OCI-LY1 (cell line): ENCODE results near the gene WNT9B.
A peak's percentile ranks its signal among the peaks of the same experiment; 100 is the strongest.

Experiments used
- H2AFZ ChIP-seq: fragments of 200-600 bp; sonication (generic), shearing (Covaris generic); 2 replicates; pipeline ENCODE4 v1.6.0; 2014; ENCODE audit warnings: antibody characterized with exemption, mild to moderate bottlenecking, low read length
- H3F3A ChIP-seq: fragments of 200-600 bp; sonication (generic), shearing (Covaris generic); 2 replicates; pipeline ENCODE4 v1.6.0; 2014; ENCODE audit warnings: mild to moderate bottlenecking, antibody characterized with exemption, low read length, moderate library complexity; ENCODE audit not compliant: insufficient read depth
- H3K27ac ChIP-seq: fragments of 200-600 bp; sonication (generic); 2 replicates; pipeline ENCODE4 v1.5.1; 2014; ENCODE audit warnings: low read length, mixed run types, mild to moderate bottlenecking, low read depth; ENCODE audit not compliant: poor library complexity, severe bottlenecking
- H3K27me3 ChIP-seq: fragments of 200-600 bp; sonication (generic); 2 replicates; pipeline ENCODE4 v1.6.0; 2014; ENCODE audit warnings: antibody characterized with exemption, mild to moderate bottlenecking, low read length, moderate library complexity; ENCODE audit not compliant: insufficient read depth
- H3K36me3 ChIP-seq: fragments of 200-600 bp; sonication (generic); 2 replicates; pipeline ENCODE4 v1.6.1; 2014; ENCODE audit warnings: mild to moderate bottlenecking, antibody characterized with exemption, low read length, moderate library complexity, mixed read lengths; ENCODE audit not compliant: insufficient read depth
- H3K4me1 ChIP-seq: fragments of 200-600 bp; sonication (generic); 2 replicates; pipeline ENCODE4 v1.5.1; 2014; ENCODE audit warnings: mild to moderate bottlenecking, low read length, moderate library complexity; ENCODE audit not compliant: insufficient read depth, severe bottlenecking
- H3K4me2 ChIP-seq: fragments of 200-600 bp; sonication (generic), shearing (Covaris generic); 2 replicates; pipeline ENCODE4 v1.6.1; 2014; ENCODE audit warnings: low read length
- H3K4me3 ChIP-seq: fragments of 200-600 bp; sonication (generic); 2 replicates; pipeline ENCODE4 v1.5.1; 2014; ENCODE audit warnings: low read length, low read depth, mild to moderate bottlenecking, mixed read lengths; ENCODE audit not compliant: poor library complexity, severe bottlenecking
- H3K79me2 ChIP-seq: fragments of 200-600 bp; shearing (Covaris generic); 2 replicates; pipeline ENCODE4 v1.6.1; 2016; ENCODE audit warnings: mixed run types, low read length, mixed read lengths; ENCODE audit not compliant: insufficient read depth
- H3K9ac ChIP-seq: fragments of 200-600 bp; sonication (generic), shearing (Covaris generic); 2 replicates; pipeline ENCODE4 v1.6.1; 2014; ENCODE audit warnings: mild to moderate bottlenecking, low read length, mixed read lengths
- H3K9me2 ChIP-seq: fragments of 200-600 bp; sonication (generic), shearing (Covaris generic); 2 replicates; pipeline ENCODE4 v1.6.1; 2014; ENCODE audit warnings: low read depth, mild to moderate bottlenecking, low read length, mixed read lengths
- H3K9me3 ChIP-seq: fragments of 200-600 bp; shearing (Covaris generic); 2 replicates; pipeline ENCODE4 v1.6.1; 2014; ENCODE audit warnings: low read length, mixed read lengths
- H4K20me1 ChIP-seq: fragments of 200-600 bp; sonication (generic), shearing (Covaris generic); 2 replicates; pipeline ENCODE4 v1.6.0; 2016; ENCODE audit warnings: mild to moderate bottlenecking, low read length; ENCODE audit not compliant: insufficient read depth
- EZH2 ChIP-seq: fragments of 200-600 bp; sonication (generic), shearing (Covaris generic); IDR thresholded peaks from 2 replicates; pipeline ENCODE4 v1.8.0; 2017; ENCODE audit warnings: borderline replicate concordance, mixed run types, mild to moderate bottlenecking, antibody characterized with exemption, low read length, moderate library complexity, mixed read lengths
- TF ChIP-seq, protein P1 (sequence below): fragments of 200-600 bp; sonication (generic), shearing (Covaris generic); IDR thresholded peaks from 2 replicates; pipeline ENCODE4 v1.5.1; 2017; ENCODE audit warnings: mild to moderate bottlenecking, antibody characterized with exemption, low read length, moderate library complexity, mixed read lengths

Gene WNT9B

DNA sequence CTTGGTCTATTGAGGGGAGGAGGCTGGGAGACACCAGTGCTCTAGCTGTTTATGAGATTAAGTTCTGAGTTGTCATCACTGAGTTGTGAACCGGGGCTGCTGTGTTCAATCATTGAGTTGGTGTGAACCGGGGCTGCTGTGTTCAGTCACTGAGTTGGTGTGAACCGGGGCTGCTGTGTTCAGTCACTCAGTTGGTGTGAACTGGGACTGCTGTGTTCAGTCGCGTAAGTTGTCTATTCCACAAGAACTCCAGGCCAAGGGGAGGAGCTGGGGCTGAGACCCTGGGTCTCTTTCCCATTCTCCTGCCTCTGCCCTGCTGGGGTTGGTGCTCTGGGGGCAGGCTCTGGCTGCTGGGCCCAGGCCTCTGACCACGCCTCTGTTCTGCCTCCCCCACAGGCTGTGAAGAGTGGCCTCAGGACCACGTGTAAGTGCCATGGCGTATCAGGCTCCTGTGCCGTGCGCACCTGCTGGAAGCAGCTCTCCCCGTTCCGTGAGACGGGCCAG, 24.5 kb downstream of the WNT9B start:
- H3K9me3 ChIP-seq, result no peaks in the 10 kb centered on the region

GRCh38 chr17:46876353-46876887, 25.0 kb downstream of the WNT9B start:
- no peaks in the 10 kb centered on the region for H3K36me3 ChIP-seq
- H3K27ac ChIP-seq, result no peak overlapping the region
- no peak overlapping the region for H3K4me3 ChIP-seq

More for the DNA sequence above, 24.5 kb downstream of the WNT9B start:
- no peaks in the 10 kb centered on the region for H4K20me1 ChIP-seq
- H3F3A ChIP-seq, result no peaks in the 10 kb centered on the region
- H3K4me1 ChIP-seq, result no peaks in the 10 kb centered on the region
- H3K79me2 ChIP-seq, result no peaks in the 10 kb centered on the region
- TF ChIP-seq EZH2, result no peak
- TF ChIP-seq, protein P1, sequence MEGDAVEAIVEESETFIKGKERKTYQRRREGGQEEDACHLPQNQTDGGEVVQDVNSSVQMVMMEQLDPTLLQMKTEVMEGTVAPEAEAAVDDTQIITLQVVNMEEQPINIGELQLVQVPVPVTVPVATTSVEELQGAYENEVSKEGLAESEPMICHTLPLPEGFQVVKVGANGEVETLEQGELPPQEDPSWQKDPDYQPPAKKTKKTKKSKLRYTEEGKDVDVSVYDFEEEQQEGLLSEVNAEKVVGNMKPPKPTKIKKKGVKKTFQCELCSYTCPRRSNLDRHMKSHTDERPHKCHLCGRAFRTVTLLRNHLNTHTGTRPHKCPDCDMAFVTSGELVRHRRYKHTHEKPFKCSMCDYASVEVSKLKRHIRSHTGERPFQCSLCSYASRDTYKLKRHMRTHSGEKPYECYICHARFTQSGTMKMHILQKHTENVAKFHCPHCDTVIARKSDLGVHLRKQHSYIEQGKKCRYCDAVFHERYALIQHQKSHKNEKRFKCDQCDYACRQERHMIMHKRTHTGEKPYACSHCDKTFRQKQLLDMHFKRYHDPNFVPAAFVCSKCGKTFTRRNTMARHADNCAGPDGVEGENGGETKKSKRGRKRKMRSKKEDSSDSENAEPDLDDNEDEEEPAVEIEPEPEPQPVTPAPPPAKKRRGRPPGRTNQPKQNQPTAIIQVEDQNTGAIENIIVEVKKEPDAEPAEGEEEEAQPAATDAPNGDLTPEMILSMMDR, result no peak
- H3K27ac ChIP-seq, result no peak overlapping the region
- no peak overlapping the region for H3K4me3 ChIP-seq
- H2AFZ ChIP-seq, result no peak overlapping the region
- H3K9me2 ChIP-seq, result no peaks in the 10 kb centered on the region
- no peaks in the 10 kb centered on the region for H3K36me3 ChIP-seq
- H3K27me3 ChIP-seq, result no peaks in the 10 kb centered on the region
- H3K4me2 ChIP-seq, result no peak overlapping the region
- H3K9ac ChIP-seq, result no peak overlapping the region

DNA sequence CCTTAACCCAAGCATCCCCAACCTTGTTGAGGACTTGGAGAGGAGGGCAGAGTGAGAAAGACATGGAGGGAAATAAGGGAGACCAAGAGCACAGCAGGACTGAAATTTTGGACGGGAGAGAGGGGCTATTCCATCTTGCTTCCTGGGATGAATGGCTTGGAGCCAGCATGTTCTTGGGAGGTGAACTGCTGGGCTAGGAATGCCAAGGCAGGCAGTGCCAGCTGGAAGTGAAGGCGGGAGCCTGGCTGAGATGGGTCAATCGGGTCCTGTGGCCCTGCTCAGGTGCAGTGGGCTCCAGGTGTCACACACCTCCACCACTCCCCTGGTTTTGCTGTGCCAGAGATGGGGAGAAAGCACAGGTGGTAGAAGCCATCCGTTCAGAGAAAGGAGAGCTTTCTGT, 25.5 kb downstream of the WNT9B start:
- H2AFZ ChIP-seq, result no peak overlapping the region
- no peaks in the 10 kb centered on the region for H3F3A ChIP-seq
- no peaks in the 10 kb centered on the region for H3K9me3 ChIP-seq
- no peaks in the 10 kb centered on the region for H3K79me2 ChIP-seq
- H3K9ac ChIP-seq, result no peak overlapping the region
- no peaks in the 10 kb centered on the region for H4K20me1 ChIP-seq
- H3K4me3 ChIP-seq, result no peak overlapping the region
- no peak overlapping the region for H3K27ac ChIP-seq
- no peaks in the 10 kb centered on the region for H3K36me3 ChIP-seq
- no peak overlapping the region for H3K4me2 ChIP-seq
- no peak for TF ChIP-seq EZH2
- TF ChIP-seq, protein P1, result no peak
- H3K27me3 ChIP-seq, result no peaks in the 10 kb centered on the region
- no peaks in the 10 kb centered on the region for H3K9me2 ChIP-seq
- H3K4me1 ChIP-seq, result no peaks in the 10 kb centered on the region

More at GRCh38 chr17:46876353-46876887, 25.0 kb downstream of the WNT9B start:
- Histone ChIP-seq H4K20me1 (no peaks in the 10 kb centered on the region), H3K27me3 (no peaks in the 10 kb centered on the region), H3K4me2 (no peak overlapping the region), H3K79me2 (no peaks in the 10 kb centered on the region), H3K9me3 (no peaks in the 10 kb centered on the region), H3K9me2 (no peaks in the 10 kb centered on the region), H3K4me1 (no peaks in the 10 kb centered on the region), H3F3A (no peaks in the 10 kb centered on the region), H2AFZ (no peak overlapping the region), H3K9ac (no peak overlapping the region)
- no peak for TF ChIP-seq EZH2
- TF ChIP-seq, protein P1, result peak; percentile 64
